ENCODE results near the gene EPHA2.
"Not testable (repeated sequence)": the region's sequence is repeated elsewhere in the genome, so short reads cannot be mapped to it uniquely, and the experiment has no call there.

EPHA2 gene

DNA sequence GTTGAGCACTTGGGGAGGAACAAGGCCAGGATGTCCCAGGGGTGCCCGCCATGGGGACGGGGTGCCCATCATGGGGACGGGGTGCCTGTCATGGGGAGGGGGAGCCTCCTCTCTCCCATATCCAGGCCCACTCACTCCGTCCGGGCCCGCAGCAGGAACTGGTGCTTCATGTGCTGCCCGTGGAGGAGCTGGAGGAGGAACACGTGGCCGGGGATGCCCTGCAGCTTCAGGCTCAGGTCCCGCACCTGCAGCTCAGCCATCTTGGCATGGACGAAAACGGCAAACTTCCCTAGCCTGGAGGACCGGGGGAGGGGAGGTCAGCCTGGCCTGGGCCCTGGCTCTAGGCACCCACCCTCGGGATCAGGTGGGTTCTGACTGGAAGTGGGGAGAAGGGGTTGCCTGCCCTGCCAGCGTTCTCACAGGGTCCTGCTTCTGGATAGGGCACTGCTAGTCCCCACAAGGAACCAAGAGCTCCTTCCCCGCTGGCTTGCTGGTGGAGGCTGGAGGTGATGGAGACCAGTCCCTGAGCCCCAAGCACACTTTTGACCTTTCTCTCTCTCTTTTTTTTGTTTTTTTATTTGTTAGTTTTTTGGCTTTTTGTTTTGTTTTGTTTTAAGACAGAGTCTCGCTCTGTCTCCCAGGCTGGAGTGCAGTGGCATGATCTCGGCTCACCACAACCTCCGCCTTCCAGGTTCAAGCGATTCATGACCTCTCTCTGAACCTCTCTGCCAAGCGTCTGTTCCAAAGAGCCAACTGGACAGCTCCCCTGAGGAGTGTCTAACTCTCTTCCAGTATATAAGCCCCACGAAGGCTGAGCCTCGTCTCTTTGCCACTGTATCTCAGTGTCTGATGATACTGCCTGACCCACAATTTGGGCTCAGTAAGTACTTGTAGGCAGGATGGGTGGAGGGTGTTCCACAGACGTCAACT is 46.7 kb upstream of the EPHA2 start:
- H3K36me3 Mint-ChIP-seq (ENCODE audit: low read depth), result no peaks in the 10 kb centered on the region
- DNase-seq, result no peak

DNA sequence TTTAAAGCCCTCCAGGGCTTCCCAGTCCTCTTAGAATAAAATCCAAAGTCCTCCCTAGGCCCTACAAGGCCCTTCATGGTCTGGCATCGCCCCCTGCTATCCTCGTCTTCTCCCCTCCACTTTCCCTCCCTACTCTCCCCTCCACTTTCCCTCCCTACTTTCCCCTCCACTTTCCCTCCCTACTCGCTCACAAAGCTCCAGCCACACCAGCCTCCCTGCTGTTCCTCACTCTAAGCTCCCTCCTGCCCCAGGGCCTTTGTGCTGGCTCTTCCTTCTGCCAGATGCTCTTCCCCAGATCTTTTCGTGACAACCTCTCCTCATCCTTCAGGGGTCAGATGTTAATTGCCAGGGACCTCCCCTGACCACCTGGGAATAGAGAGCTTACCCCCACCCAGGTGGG is 43.8 kb upstream of the EPHA2 start:
- Mint-ChIP-seq H3K27ac (peak overlapping the region; percentile 81), H3K36me3 (ENCODE audit: low read depth) (no peaks in the 10 kb centered on the region), H3K4me1 (peaks cover 15% of the 10 kb centered on the region), H3K9me3 (no peaks in the 10 kb centered on the region), H3K4me3 (no peak overlapping the region), H3K27me3 (ENCODE audit: low read depth, poor library complexity) (peaks cover 6% of the 10 kb centered on the region)
- no peak for TF ChIP-seq CTCF (IDR thresholded peaks at IDR 0.05)
- no peak for DNase-seq

More for the DNA sequence above, 46.7 kb upstream of the EPHA2 start:
- TF ChIP-seq CTCF (IDR thresholded peaks at IDR 0.05), result no peak
- H3K4me1 Mint-ChIP-seq, result peaks cover 29% of the 10 kb centered on the region
- no peak overlapping the region for H3K4me3 Mint-ChIP-seq
- H3K27ac Mint-ChIP-seq, result peak overlapping the region; percentile 10
- H3K9me3 Mint-ChIP-seq, result no peaks in the 10 kb centered on the region
- peaks cover 6% of the 10 kb centered on the region for H3K27me3 Mint-ChIP-seq (ENCODE audit: low read depth, poor library complexity)

DNA sequence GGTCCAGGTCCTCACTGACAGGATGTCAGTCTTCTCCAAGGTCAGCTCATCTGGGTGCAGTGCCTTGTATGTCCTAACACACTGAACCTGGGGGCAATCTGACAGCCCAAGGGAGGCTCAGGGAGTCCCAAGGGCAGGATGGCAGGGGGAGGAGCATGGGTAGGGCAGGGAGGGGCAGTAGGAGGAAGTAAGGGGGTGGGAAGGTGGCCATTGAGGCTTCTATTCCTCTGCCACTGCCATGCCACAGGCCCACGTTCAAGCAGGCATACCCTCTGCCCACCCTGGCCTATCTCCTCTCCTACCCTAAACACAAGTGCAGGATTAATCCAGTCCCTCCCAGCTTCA is 43.3 kb upstream of the EPHA2 start:
- H3K4me1 Mint-ChIP-seq, result peaks cover 13% of the 10 kb centered on the region
- peak overlapping the region; percentile 81 for H3K27ac Mint-ChIP-seq
- H3K9me3 Mint-ChIP-seq, result no peaks in the 10 kb centered on the region
- no peak overlapping the region for H3K4me3 Mint-ChIP-seq
- no peak for DNase-seq
- no peaks in the 10 kb centered on the region for H3K36me3 Mint-ChIP-seq (ENCODE audit: low read depth)
- peaks cover 7% of the 10 kb centered on the region for H3K27me3 Mint-ChIP-seq (ENCODE audit: low read depth, poor library complexity)
- no peak for TF ChIP-seq CTCF (IDR thresholded peaks at IDR 0.05)

DNA sequence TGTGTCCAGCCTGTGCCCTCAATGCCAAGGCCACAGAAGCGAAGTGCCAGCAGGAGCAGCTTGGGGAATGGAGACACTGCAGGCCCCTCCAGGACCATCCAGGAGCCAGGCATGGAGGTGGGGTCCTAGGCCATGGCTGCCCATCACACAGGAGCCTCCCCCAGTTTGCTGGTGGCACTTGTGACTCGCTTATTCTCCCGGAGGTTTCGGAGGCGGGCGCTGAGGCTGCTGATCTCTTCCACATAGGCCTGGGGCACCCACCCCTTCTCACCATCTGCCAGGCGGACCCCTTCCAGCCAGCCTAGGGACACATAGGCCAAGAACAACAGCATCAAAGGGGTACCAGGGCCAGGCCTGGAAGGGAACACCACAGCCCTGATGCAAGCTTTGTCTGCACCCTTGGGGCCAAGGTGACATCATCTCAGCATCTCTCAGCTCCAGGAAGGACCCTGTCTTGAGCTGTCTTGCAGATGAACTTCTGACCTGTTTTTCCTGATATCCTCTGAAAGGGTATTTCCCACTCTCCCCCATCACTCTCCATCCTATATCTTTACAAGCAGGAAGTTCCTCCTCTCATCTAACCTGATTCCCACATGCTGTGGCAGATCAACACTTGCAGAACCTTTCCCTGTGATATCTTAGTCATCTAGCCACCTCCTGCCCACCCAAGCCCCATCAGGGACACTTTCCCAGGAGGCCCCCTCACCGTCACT is 42.7 kb upstream of the EPHA2 start:
- no peak overlapping the region for H3K27ac Mint-ChIP-seq
- H3K4me3 Mint-ChIP-seq, result no peak overlapping the region
- peaks cover 11% of the 10 kb centered on the region for H3K4me1 Mint-ChIP-seq
- no peaks in the 10 kb centered on the region for H3K9me3 Mint-ChIP-seq
- no peaks in the 10 kb centered on the region for H3K36me3 Mint-ChIP-seq (ENCODE audit: low read depth)
- H3K27me3 Mint-ChIP-seq (ENCODE audit: low read depth, poor library complexity), result peaks cover 7% of the 10 kb centered on the region
- no peak for DNase-seq
- TF ChIP-seq CTCF (IDR thresholded peaks at IDR 0.05), result no peak

DNA sequence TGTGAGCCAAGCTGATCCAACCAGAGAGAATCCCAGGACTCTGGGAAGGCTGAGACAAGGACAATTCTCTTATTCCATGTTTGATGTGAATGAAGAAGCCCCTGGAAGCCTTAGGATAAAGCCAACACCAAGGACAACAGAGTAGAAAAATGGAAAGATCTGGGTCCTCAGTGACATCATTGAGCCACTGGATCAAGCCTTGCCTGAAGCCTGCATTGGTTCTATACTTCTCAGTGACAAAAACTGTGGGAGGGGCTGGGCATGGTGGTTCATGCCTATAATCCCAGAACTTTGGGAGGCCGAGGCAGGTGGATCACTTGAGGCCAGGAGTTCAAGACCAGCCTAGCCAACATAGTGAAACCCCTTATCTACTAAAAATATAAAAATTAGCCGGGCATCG is 41.0 kb upstream of the EPHA2 start:
- Mint-ChIP-seq H3K27ac (no peak overlapping the region), H3K36me3 (ENCODE audit: low read depth) (no peaks in the 10 kb centered on the region), H3K4me3 (no peak overlapping the region), H3K9me3 (no peaks in the 10 kb centered on the region), H3K27me3 (ENCODE audit: low read depth, poor library complexity) (peaks cover 7% of the 10 kb centered on the region), H3K4me1 (no peaks in the 10 kb centered on the region)
- TF ChIP-seq CTCF (IDR thresholded peaks at IDR 0.05), result no peak
- no peak for DNase-seq

- H3K27me3 Mint-ChIP-seq (ENCODE audit: low read depth, poor library complexity); H3K4me1 Mint-ChIP-seq; H3K36me3 Mint-ChIP-seq (ENCODE audit: low read depth); H3K4me3 Mint-ChIP-seq; H3K9me3 Mint-ChIP-seq; DNase-seq; H3K27ac Mint-ChIP-seq: not testable (repeated sequence)
Measured at GRCh38 chr1:16196139-16196538, 40.3 kb upstream of the EPHA2 start.

All from nephron progenitor cell (in vitro differentiated cells).